SK-N-MC (cell line): ENCODE results near the gene FGF1.

Source experiments
- EZH2 ChIP-seq: fragments of 200-600 bp; sonication (generic); IDR thresholded peaks from one replicate; pipeline ENCODE4 v1.6.1; 2017; ENCODE audit warnings: antibody characterized with exemption
- POLR2AphosphoS5 ChIP-seq: IDR thresholded peaks from 2 replicates; pipeline ENCODE4 v1.6.1; 2012; ENCODE audit warnings: mild to moderate bottlenecking, low read depth, low read length, borderline replicate concordance

DNA sequence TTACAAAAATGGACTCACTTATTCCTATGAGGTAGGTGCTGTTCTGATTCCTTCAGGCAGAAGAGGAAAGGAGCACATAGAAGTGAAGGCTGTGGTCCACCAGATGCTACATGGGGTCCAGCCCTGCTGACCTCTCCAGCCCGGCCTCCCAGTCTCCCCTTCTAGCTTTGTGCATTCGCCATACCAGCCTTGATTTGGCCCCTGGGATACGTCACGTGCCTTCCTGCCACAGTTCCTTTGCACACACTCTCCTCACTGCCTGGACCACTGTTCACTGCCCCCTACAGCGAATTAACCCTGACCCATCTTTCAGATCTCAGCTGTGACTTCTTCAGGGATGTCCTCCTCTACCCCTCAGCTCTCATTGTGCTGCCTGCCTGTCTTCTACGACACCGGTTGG lies 32.6 kb downstream of the FGF1 start:
- no peak for TF ChIP-seq EZH2
- TF ChIP-seq POLR2AphosphoS5, result no peak
